ENCODE measurements around the gene FAF1. TPM values are rescaled to one million over a fixed set of nuclear protein-coding genes. Genes with fewer than 3 reads are reported as not detected.

FAF1 gene
- total and polyA plus RNA-seq, 9 of the 15 experiments (the other 6 are each of a cell fraction or from before 2014, with no cell fraction given): 48.7 to 225 (median 118) TPM

- Histone ChIP-seq H3K4me3 (no peak overlapping the region), H2AFZ (ENCODE audit: low read depth, low read length) (no peak overlapping the region), H3K4me2 (ENCODE audit: insufficient read depth, low read length) (no peak overlapping the region), H3K27me3 (ENCODE audit: control insufficient read depth in 2 of 2, insufficient read depth in 2 of 2, low read length in 2 of 2) (no peaks in the 10 kb centered on the region), H3K27ac (ENCODE audit: extremely low read depth, low read depth, low read length) (no peak overlapping the region), H3K4me1 (replicated peaks in 1 of 2; ENCODE audit: control insufficient read depth in 2 of 2, insufficient read depth in 2 of 2, low read length in 2 of 2) (no peaks in the 10 kb centered on the region), H4K20me1 (replicated peaks; ENCODE audit: control insufficient read depth, insufficient read depth, low read length) (no peaks in the 10 kb centered on the region; the same call in 1 of the 2 replicates), H3K36me3 (ENCODE audit: control insufficient read depth, insufficient read depth, low read length) (peaks cover 6% of the 10 kb centered on the region; the same call in 1 of the 3 replicates), H3K79me2 (ENCODE audit: control insufficient read depth, insufficient read depth, low read length) (peaks cover 83% of the 10 kb centered on the region), H3K9ac (ENCODE audit: insufficient read depth in 1 of 2, low read depth in 2 of 2, low read length in 2 of 2) (no peak overlapping the region), H3K9me1 (ENCODE audit: control insufficient read depth, insufficient read depth, low read length) (no peaks in the 10 kb centered on the region), H3K9me3 (replicated peaks; ENCODE audit: control insufficient read depth, insufficient read depth, low read depth, low read length) (no peaks in the 10 kb centered on the region)
- DNase-seq (ENCODE audit: extremely low read depth in 1 of 4, low spot score in 3 of 4) (no peak), FAIRE-seq (no peak), ATAC-seq (no peak)
- BruUV-seq (replicated peaks): no TSS peak
- CTCF ChIA-PET (ENCODE audit: low intra/inter-chr PET ratio): interaction anchor here (0.6 kb wide), 1 partner anchor 15 kb away, joined by 3 read pairs; no protein-coding TSS in a partner anchor
- WGBS (ENCODE audit: insufficient coverage, low coverage, missing lambda C conversion rate): 91% methylated on average over 2 of the region's 2 CpGs
- POLR2A ChIA-PET: interaction anchor here (0.8 to 1.4 kb wide), 5 partner anchors 9 to 22 kb away, joined by 3 to 5 read pairs (median 3); no protein-coding TSS in a partner anchor
- intact Hi-C loops (cut with micrococcal nuclease) (no loop called here), in situ Hi-C loops (cut with MboI) (no loop called here)
- TF ChIP-seq RBBP5 (IDR thresholded peaks at IDR 0.05; ENCODE audit: borderline replicate concordance, insufficient read depth, low read length, poor library complexity, severe bottlenecking) (no peak), DIDO1 (tag; IDR thresholded peaks at IDR 0.05; ENCODE audit: low read depth) (no peak), RHOXF2B (CRISPR knock-in tag; conservative IDR thresholded peaks at IDR 0.05) (no peak), CHAMP1 (IDR thresholded peaks at IDR 0.05) (no peak), ZNF592 (IDR thresholded peaks at IDR 0.05) (no peak), MIER1 (IDR thresholded peaks at IDR 0.05; ENCODE audit: low read depth) (no peak), DNMT1 (IDR thresholded peaks at IDR 0.05) (no peak), CBX1 (IDR thresholded peaks at IDR 0.05; ENCODE audit: low read depth) (no peak), NR0B1 (IDR thresholded peaks at IDR 0.05; ENCODE audit: partially characterized antibody) (no peak), FOS (IDR thresholded peaks at IDR 0.05; ENCODE audit: extremely low read depth, insufficient read length) (no peak), BCLAF1 (IDR thresholded peaks at IDR 0.05; ENCODE audit: borderline replicate concordance in 1 of 2, control insufficient read depth in 1 of 2, low read depth in 2 of 2, low read length in 1 of 2) (no peak)
Observed at GRCh38 chr1:50820545-50820944, 139.5 kb downstream of the FAF1 start.

All from K562 (cell line).